ENCODE results near the gene CEACAM1.

GRCh38 chr19:42553292-42554045 lies 25.2 kb upstream of the CEACAM1 start:
- TF ChIP-seq CTCF (IDR thresholded peaks at IDR 0.05) (no peak), POLR2A (IDR thresholded peaks at IDR 0.05) (no peak)
